22Rv1 (cell line): ENCODE data around the gene NEDD4L.

ENCODE experiments used
- ZFX ChIP-seq: fragments of 450-650 bp; IDR thresholded peaks from 2 replicates; pipeline ENCODE4 v1.6.1; 2017; ENCODE audit warnings: antibody characterized with exemption, borderline replicate concordance
- TF ChIP-seq, protein P1 (sequence below): fragments of 450-650 bp; IDR thresholded peaks from 2 replicates; pipeline ENCODE4 v1.5.1; 2017; ENCODE audit warnings: mild to moderate bottlenecking

GRCh38 chr18:58228762-58229161 is 184.7 kb downstream of the NEDD4L start:
- TF ChIP-seq, protein P1, sequence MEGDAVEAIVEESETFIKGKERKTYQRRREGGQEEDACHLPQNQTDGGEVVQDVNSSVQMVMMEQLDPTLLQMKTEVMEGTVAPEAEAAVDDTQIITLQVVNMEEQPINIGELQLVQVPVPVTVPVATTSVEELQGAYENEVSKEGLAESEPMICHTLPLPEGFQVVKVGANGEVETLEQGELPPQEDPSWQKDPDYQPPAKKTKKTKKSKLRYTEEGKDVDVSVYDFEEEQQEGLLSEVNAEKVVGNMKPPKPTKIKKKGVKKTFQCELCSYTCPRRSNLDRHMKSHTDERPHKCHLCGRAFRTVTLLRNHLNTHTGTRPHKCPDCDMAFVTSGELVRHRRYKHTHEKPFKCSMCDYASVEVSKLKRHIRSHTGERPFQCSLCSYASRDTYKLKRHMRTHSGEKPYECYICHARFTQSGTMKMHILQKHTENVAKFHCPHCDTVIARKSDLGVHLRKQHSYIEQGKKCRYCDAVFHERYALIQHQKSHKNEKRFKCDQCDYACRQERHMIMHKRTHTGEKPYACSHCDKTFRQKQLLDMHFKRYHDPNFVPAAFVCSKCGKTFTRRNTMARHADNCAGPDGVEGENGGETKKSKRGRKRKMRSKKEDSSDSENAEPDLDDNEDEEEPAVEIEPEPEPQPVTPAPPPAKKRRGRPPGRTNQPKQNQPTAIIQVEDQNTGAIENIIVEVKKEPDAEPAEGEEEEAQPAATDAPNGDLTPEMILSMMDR = no peak
- TF ChIP-seq ZFX = no peak
